HepG2 (cell line): ENCODE measurements around the gene PARN. TPM values are rescaled to one million over a fixed set of nuclear protein-coding genes. Genes with fewer than 3 reads are reported as not detected.

Experiments
- ARNT2 ChIP-seq: sonication (generic); formaldehyde crosslinking; IDR thresholded peaks from 2 replicates; pipeline ENCODE4 v1.8.0; 2022; ENCODE audit warnings: mild to moderate bottlenecking, low read depth, missing genetic modification reagents, moderate library complexity
- BRD4 ChIP-seq: sonication (generic); formaldehyde crosslinking; IDR thresholded peaks from 2 replicates; pipeline ENCODE4 v1.4.0; 2020; ENCODE audit warnings: missing genetic modification reagents
- GABPB1 ChIP-seq: IDR thresholded peaks from 2 replicates; pipeline ENCODE4 v1.6.1; 2016; ENCODE audit warnings: mild to moderate bottlenecking, missing genetic modification reagents, moderate library complexity, missing compliant biosample characterization
- MTA1 ChIP-seq: sonication (generic); formaldehyde crosslinking; IDR thresholded peaks from 2 replicates; pipeline ENCODE4 v1.4.0; 2020; ENCODE audit warnings: missing genetic modification reagents, mild to moderate bottlenecking, borderline replicate concordance
- ZFP36L1 ChIP-seq: sonication (generic); formaldehyde crosslinking; IDR thresholded peaks from 2 replicates; pipeline ENCODE4 v1.8.0; 2022; ENCODE audit warnings: mild to moderate bottlenecking, missing genetic modification reagents, moderate library complexity
- ZNF749 ChIP-seq: sonication (generic); formaldehyde crosslinking; IDR thresholded peaks from 2 replicates; pipeline ENCODE4 v1.8.0; 2022; ENCODE audit warnings: mild to moderate bottlenecking, missing genetic modification reagents, moderate library complexity, borderline replicate concordance
- ZSCAN20 ChIP-seq: sonication (generic); formaldehyde crosslinking; IDR thresholded peaks from 2 replicates; pipeline ENCODE4 v1.4.0; 2020; ENCODE audit warnings: missing genetic modification reagents, mild to moderate bottlenecking, borderline replicate concordance
- polyA plus RNA-seq, 8 experiments: library from polyadenylated mRNA; depleted of rRNA in 3 of 8; stranded (reverse) in 7 of 8; unstranded in 1 of 8; fragments of >200 nt; fragmentation: Illumina TruSeq in 4 of 8; extraction: Trizol in 4 of 8; gene quantifications; 2 replicates each; pipeline versions ENCODE4 v1.2.1 to v1.2.3, GENCODE V29; 2011 to 2016; ENCODE audit warnings: low read depth in 4 of 8, missing spikeins in 1 of 8, mixed read lengths in 1 of 8; ENCODE audit not compliant: insufficient read depth in 1 of 8
- total RNA-seq, 5 experiments: library from RNA; depleted of rRNA; stranded (reverse); fragments of >200 nt; fragmentation: Illumina TruSeq; extraction: Trizol; gene quantifications; 2 replicates each; pipeline ENCODE4 v1.2.3, GENCODE V29; 2016; ENCODE audit warnings: low read depth in 1 of 5
- TF ChIP-seq, protein P1 (sequence below): sonication (generic); formaldehyde crosslinking; IDR thresholded peaks from 2 replicates; pipeline ENCODE4 v1.4.0; 2020; ENCODE audit warnings: mild to moderate bottlenecking, missing genetic modification reagents
- TF ChIP-seq, protein P2 (sequence below): sonication (generic); formaldehyde crosslinking; IDR thresholded peaks from 2 replicates; pipeline ENCODE4 v1.4.0; 2020; ENCODE audit warnings: missing genetic modification reagents
- TF ChIP-seq, protein P3 (sequence below): sonication (generic); formaldehyde crosslinking; IDR thresholded peaks from 2 replicates; pipeline ENCODE4 v1.4.0; 2020; ENCODE audit warnings: low read depth, mild to moderate bottlenecking, missing genetic modification reagents
- TF ChIP-seq, protein P4 (sequence below): sonication (generic); formaldehyde crosslinking; IDR thresholded peaks from 2 replicates; pipeline ENCODE4 v1.5.0; 2020; ENCODE audit warnings: missing genetic modification reagents
- TF ChIP-seq, protein P5 (sequence below): sonication (generic); formaldehyde crosslinking; IDR thresholded peaks from 2 replicates; pipeline ENCODE4 v1.4.0; 2020; ENCODE audit warnings: missing genetic modification reagents

Gene PARN
- total and polyA plus RNA-seq, 2 of the 13 experiments (the other 11 are each of a cell fraction or from before 2014, with no cell fraction given), result 13.3 to 47.6 TPM

DNA sequence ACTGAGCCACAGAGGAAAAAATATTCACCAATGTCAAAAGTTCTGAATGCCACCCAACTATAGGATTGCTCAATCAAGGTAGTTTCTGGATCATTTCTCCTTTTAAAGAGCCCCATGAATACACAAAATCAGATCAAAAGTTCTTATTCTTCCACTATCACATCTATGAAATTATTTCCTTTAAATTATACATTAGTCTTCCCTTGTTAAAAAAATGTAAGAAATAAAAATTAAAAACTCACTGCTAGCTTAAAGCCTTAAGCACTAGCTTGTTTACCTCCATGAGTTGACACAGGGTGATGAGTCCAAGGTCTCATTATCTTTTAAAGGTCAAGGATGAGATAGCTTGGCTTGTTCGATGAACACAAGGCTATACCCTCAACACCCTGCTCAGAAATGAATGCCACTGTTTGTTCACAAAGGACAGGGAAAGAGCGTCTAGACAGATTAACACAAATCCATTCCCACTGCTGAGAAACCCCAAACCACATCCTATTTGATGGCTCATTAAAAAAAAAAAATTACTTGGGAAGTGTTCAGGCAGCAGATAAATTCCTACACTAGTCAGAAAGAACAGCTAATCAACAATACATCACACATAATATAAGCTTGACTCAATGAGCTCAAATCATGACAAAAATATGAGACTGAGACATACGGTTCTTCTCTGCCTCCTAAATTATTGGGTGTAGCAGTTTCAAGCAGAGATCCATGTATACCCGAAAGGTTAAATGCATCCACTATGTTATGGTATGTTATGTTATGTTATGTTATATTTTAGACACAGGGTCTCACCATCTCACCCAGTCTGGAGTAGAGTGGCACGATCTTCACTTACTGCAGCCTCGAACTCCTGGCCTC, 118.9 kb downstream of the PARN start (continued):
- TF ChIP-seq, protein P1, sequence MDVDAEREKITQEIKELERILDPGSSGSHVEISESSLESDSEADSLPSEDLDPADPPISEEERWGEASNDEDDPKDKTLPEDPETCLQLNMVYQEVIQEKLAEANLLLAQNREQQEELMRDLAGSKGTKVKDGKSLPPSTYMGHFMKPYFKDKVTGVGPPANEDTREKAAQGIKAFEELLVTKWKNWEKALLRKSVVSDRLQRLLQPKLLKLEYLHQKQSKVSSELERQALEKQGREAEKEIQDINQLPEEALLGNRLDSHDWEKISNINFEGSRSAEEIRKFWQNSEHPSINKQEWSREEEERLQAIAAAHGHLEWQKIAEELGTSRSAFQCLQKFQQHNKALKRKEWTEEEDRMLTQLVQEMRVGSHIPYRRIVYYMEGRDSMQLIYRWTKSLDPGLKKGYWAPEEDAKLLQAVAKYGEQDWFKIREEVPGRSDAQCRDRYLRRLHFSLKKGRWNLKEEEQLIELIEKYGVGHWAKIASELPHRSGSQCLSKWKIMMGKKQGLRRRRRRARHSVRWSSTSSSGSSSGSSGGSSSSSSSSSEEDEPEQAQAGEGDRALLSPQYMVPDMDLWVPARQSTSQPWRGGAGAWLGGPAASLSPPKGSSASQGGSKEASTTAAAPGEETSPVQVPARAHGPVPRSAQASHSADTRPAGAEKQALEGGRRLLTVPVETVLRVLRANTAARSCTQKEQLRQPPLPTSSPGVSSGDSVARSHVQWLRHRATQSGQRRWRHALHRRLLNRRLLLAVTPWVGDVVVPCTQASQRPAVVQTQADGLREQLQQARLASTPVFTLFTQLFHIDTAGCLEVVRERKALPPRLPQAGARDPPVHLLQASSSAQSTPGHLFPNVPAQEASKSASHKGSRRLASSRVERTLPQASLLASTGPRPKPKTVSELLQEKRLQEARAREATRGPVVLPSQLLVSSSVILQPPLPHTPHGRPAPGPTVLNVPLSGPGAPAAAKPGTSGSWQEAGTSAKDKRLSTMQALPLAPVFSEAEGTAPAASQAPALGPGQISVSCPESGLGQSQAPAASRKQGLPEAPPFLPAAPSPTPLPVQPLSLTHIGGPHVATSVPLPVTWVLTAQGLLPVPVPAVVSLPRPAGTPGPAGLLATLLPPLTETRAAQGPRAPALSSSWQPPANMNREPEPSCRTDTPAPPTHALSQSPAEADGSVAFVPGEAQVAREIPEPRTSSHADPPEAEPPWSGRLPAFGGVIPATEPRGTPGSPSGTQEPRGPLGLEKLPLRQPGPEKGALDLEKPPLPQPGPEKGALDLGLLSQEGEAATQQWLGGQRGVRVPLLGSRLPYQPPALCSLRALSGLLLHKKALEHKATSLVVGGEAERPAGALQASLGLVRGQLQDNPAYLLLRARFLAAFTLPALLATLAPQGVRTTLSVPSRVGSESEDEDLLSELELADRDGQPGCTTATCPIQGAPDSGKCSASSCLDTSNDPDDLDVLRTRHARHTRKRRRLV (CRISPR knock-in tag), result peak; percentile 38; the same call in 1 of the 2 replicates
- TF ChIP-seq GABPB1 (CRISPR knock-in tag), result no peak; the same call in 1 of the 2 replicates
- peak; percentile 70; the same call in 1 of the 2 replicates for TF ChIP-seq ZSCAN20
- TF ChIP-seq, protein P2, sequence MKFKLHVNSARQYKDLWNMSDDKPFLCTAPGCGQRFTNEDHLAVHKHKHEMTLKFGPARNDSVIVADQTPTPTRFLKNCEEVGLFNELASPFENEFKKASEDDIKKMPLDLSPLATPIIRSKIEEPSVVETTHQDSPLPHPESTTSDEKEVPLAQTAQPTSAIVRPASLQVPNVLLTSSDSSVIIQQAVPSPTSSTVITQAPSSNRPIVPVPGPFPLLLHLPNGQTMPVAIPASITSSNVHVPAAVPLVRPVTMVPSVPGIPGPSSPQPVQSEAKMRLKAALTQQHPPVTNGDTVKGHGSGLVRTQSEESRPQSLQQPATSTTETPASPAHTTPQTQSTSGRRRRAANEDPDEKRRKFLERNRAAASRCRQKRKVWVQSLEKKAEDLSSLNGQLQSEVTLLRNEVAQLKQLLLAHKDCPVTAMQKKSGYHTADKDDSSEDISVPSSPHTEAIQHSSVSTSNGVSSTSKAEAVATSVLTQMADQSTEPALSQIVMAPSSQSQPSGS (CRISPR knock-in tag), result peak; percentile 88; the same call in 1 of the 2 replicates
- peak; percentile 81 for TF ChIP-seq ARNT2 (CRISPR knock-in tag)
- TF ChIP-seq, protein P3, sequence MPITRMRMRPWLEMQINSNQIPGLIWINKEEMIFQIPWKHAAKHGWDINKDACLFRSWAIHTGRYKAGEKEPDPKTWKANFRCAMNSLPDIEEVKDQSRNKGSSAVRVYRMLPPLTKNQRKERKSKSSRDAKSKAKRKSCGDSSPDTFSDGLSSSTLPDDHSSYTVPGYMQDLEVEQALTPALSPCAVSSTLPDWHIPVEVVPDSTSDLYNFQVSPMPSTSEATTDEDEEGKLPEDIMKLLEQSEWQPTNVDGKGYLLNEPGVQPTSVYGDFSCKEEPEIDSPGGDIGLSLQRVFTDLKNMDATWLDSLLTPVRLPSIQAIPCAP, result 0 out of 2 replicates have a peak, but pooled peaks have one; percentile 71
- TF ChIP-seq, protein P4, sequence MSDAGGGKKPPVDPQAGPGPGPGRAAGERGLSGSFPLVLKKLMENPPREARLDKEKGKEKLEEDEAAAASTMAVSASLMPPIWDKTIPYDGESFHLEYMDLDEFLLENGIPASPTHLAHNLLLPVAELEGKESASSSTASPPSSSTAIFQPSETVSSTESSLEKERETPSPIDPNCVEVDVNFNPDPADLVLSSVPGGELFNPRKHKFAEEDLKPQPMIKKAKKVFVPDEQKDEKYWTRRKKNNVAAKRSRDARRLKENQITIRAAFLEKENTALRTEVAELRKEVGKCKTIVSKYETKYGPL, result no peak
- TF ChIP-seq MTA1 (CRISPR knock-in tag), result no peak; the same call in 1 of the 2 replicates
- 0 out of 2 replicates have a peak, but pooled peaks have one; percentile 23 for TF ChIP-seq ZFP36L1 (CRISPR knock-in tag)
- 0 out of 2 replicates have a peak, but pooled peaks have one; percentile 30 for TF ChIP-seq BRD4 (CRISPR knock-in tag)
- TF ChIP-seq, protein P5, sequence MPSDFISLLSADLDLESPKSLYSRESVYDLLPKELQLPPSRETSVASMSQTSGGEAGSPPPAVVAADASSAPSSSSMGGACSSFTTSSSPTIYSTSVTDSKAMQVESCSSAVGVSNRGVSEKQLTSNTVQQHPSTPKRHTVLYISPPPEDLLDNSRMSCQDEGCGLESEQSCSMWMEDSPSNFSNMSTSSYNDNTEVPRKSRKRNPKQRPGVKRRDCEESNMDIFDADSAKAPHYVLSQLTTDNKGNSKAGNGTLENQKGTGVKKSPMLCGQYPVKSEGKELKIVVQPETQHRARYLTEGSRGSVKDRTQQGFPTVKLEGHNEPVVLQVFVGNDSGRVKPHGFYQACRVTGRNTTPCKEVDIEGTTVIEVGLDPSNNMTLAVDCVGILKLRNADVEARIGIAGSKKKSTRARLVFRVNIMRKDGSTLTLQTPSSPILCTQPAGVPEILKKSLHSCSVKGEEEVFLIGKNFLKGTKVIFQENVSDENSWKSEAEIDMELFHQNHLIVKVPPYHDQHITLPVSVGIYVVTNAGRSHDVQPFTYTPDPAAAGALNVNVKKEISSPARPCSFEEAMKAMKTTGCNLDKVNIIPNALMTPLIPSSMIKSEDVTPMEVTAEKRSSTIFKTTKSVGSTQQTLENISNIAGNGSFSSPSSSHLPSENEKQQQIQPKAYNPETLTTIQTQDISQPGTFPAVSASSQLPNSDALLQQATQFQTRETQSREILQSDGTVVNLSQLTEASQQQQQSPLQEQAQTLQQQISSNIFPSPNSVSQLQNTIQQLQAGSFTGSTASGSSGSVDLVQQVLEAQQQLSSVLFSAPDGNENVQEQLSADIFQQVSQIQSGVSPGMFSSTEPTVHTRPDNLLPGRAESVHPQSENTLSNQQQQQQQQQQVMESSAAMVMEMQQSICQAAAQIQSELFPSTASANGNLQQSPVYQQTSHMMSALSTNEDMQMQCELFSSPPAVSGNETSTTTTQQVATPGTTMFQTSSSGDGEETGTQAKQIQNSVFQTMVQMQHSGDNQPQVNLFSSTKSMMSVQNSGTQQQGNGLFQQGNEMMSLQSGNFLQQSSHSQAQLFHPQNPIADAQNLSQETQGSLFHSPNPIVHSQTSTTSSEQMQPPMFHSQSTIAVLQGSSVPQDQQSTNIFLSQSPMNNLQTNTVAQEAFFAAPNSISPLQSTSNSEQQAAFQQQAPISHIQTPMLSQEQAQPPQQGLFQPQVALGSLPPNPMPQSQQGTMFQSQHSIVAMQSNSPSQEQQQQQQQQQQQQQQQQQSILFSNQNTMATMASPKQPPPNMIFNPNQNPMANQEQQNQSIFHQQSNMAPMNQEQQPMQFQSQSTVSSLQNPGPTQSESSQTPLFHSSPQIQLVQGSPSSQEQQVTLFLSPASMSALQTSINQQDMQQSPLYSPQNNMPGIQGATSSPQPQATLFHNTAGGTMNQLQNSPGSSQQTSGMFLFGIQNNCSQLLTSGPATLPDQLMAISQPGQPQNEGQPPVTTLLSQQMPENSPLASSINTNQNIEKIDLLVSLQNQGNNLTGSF, result no peak
- TF ChIP-seq ZNF749 (CRISPR knock-in tag), result peak; percentile 11; the same call in 1 of the 2 replicates
